Adipocyte (in vitro differentiated cells): ENCODE results near the gene ZNRF2.
"Not testable (repeated sequence)": the region's sequence is repeated elsewhere in the genome, so short reads cannot be mapped to it uniquely, and the experiment has no call there.

Experiments
- DNase-seq: peaks from one replicate; pipeline ENCODE4 v3.0.0-alpha.2; 2015; ENCODE audit warnings: low read depth
- H3K27me3 ChIP-seq: replicated peaks from 2 replicates; pipeline ENCODE4 v1.7.0; 2013; ENCODE audit warnings: mild to moderate bottlenecking, low read length, moderate library complexity; ENCODE audit not compliant: control insufficient read depth, insufficient read depth
- H3K36me3 ChIP-seq: 2 replicates; pipeline ENCODE4 v1.7.0; 2013; ENCODE audit warnings: low read length, mild to moderate bottlenecking, moderate library complexity; ENCODE audit not compliant: control insufficient read depth, insufficient read depth, severe bottlenecking
- H3K4me1 ChIP-seq: 2 replicates; pipeline ENCODE4 v1.7.0; 2013; ENCODE audit warnings: mild to moderate bottlenecking, low read length, moderate library complexity; ENCODE audit not compliant: control insufficient read depth, insufficient read depth
- H3K4me3 ChIP-seq: 2 replicates; pipeline ENCODE4 v1.7.0; 2013; ENCODE audit warnings: mild to moderate bottlenecking, low read length, moderate library complexity
- H3K9ac ChIP-seq: 2 replicates; pipeline ENCODE4 v1.7.0; 2013; ENCODE audit warnings: mild to moderate bottlenecking, low read length, moderate library complexity
- H3K9me3 ChIP-seq: 2 replicates; pipeline ENCODE4 v1.7.0; 2013; ENCODE audit warnings: mild to moderate bottlenecking, low read length, moderate library complexity; ENCODE audit not compliant: control insufficient read depth

Gene ZNRF2

DNA sequence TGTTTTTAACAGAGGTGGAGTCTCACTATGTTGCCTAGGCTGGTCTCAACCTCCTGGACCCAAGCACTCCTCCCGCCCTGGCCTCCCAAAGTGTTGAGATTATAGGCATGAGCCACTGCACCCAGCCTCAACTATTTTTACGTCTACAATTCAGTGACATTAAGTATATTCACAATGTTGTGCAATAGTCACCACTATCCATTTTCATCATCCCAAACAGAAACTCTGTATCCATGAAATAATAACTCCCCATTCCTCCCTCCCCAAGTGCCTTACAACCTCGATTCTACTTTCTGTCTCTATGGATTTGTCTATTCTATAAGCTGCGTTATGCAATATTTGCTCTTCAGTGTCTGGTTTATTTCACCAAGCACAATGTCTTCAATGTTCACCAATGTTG, 20.3 kb upstream of the ZNRF2 start:
- H3K9me3 ChIP-seq: no peaks in the 10 kb centered on the region
- no peak overlapping the region for H3K4me3 ChIP-seq
- no peaks in the 10 kb centered on the region for H3K36me3 ChIP-seq
- H3K27me3 ChIP-seq: no peaks in the 10 kb centered on the region
- no peaks in the 10 kb centered on the region for H3K4me1 ChIP-seq
- no peak for DNase-seq
- no peak overlapping the region for H3K9ac ChIP-seq

DNA sequence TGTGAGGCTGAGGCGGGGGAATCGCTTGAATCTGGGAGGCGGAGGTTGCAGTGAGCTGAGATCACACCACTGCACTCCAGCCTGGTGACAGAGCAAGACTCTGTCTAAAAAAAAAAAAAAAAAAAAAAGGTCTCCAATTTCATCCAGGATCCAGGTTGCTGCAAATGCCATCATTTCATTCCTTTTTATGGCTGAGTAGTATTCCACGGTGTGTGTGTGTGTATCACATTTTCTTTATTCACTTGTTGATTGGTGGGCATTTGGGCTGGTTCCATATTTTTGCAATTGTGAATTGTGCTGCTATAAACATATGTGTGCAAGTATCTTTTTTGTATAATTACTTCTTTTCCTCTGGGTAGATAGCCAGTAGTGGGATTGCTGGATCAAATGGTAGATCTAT, 19.2 kb upstream of the ZNRF2 start:
- not testable (repeated sequence) for H3K9ac ChIP-seq, H3K27me3 ChIP-seq, DNase-seq, H3K9me3 ChIP-seq, H3K36me3 ChIP-seq, H3K4me3 ChIP-seq
- H3K4me1 ChIP-seq: peaks cover 11% of the 10 kb centered on the region

DNA sequence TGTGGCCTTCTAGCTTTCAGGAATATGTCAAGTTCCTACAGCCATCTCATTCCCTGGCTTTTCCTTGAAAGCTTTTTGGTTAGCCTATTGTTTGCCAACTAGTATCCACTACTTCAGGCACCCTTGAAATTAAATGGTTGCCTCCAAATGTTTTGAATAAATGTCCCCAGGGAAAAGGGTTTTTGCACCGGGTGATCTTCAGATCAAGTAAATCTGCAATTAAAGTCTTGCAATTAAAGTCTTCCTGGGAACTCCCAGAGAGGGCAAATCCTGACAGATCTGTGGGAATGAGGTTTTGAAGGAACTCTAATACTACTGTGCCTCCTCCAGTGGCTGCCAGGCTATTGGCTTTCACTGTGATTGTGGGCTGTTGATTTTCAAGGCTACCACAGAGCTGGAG, 17.7 kb upstream of the ZNRF2 start:
- no peaks in the 10 kb centered on the region for H3K9me3 ChIP-seq
- no peak overlapping the region for H3K9ac ChIP-seq
- no peaks in the 10 kb centered on the region for H3K36me3 ChIP-seq
- no peaks in the 10 kb centered on the region for H3K27me3 ChIP-seq
- no peak for DNase-seq
- no peak overlapping the region for H3K4me3 ChIP-seq
- H3K4me1 ChIP-seq: peaks cover 11% of the 10 kb centered on the region

DNA sequence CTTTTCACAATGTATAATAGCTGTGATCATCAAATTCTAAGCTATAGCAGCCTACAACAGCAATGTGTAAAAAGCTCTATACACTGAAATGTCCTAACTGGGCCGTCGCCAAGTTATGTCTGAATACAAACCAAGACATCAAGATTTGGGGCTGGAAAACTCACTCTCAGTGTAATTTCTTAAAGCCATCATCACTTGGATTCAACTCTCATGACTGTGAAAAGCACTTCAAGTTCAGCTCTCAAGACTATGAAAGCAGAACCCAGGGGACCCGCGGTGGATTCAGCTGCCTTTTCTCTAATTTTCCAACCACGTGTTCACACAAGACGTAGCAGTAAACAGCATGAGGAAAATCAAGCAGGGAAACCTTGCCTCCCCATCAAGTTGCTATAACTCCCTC, 15.8 kb upstream of the ZNRF2 start:
- Histone ChIP-seq H3K9ac (no peak overlapping the region), H3K9me3 (no peaks in the 10 kb centered on the region), H3K4me3 (no peak overlapping the region), H3K27me3 (no peaks in the 10 kb centered on the region), H3K4me1 (peaks cover 11% of the 10 kb centered on the region), H3K36me3 (no peaks in the 10 kb centered on the region)
- no peak for DNase-seq

DNA sequence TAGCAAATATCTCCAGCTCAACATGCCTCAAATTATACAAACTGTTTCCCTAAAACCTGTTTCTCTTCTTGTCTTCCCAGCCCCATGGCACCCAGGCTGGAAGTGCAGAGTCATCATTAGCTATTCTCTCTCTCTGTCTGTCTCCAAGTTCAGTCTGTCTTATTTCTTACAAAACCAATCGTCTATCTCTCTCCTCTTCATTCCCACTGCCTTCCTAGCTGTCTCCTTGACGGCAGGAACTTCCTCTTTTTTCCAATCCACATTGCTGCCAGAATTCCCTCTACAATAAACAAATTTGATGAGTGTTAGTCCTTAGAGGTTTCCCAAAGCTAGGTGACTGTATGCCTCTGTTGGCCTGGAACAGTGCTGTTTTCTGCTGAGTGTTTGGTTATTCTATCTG, 14.9 kb upstream of the ZNRF2 start:
- no peak for DNase-seq
- no peaks in the 10 kb centered on the region for H3K9me3 ChIP-seq
- H3K4me3 ChIP-seq: no peak overlapping the region
- H3K9ac ChIP-seq: no peak overlapping the region
- no peaks in the 10 kb centered on the region for H3K36me3 ChIP-seq
- no peaks in the 10 kb centered on the region for H3K27me3 ChIP-seq
- H3K4me1 ChIP-seq: peaks cover 11% of the 10 kb centered on the region

DNA sequence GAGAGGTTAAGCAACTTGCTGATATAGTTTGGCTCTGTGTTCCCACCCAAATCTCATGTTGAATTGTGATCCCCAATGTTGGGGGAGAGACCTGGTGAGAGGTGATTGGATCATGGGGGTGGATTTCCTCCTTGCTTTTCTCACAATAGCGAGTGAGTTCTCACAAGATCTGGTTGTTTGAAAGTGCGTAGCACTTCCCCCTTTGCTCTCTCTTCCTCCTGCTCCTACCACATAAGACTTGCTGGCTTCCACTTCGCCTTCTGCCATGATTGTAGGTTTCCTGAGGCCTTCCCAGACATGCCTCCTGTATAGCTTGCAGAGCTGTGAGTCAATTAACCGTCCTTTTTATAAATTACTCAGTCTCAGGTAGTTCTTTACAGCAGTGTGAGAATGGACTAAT, 13.5 kb upstream of the ZNRF2 start:
- peaks cover 11% of the 10 kb centered on the region for H3K4me1 ChIP-seq
- no peaks in the 10 kb centered on the region for H3K27me3 ChIP-seq
- H3K9ac ChIP-seq: no peak overlapping the region
- no peak for DNase-seq
- no peak overlapping the region for H3K4me3 ChIP-seq
- H3K36me3 ChIP-seq: no peaks in the 10 kb centered on the region
- no peaks in the 10 kb centered on the region for H3K9me3 ChIP-seq

DNA sequence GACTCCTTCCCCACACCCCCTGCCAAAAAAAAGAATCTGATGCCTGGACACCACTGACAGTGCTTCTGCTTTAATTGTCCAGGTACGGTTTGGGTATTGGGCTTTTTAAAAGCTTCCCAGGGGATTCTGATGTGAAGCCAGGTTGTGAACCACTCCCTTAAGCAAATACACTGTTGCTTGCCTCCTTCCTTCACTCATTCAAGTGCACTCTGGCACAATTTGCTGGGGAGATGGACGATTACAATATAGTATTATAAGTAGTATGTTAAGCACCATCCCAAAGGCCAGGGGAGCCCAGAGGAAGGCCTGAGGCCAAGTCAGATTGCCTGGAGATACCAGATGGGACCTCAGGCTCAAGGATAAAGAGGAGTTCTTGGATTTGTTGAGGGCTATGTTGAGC, 12.3 kb upstream of the ZNRF2 start:
- Histone ChIP-seq H3K4me1 (peaks cover 11% of the 10 kb centered on the region), H3K36me3 (no peaks in the 10 kb centered on the region), H3K4me3 (no peak overlapping the region), H3K9ac (no peak overlapping the region), H3K27me3 (no peaks in the 10 kb centered on the region), H3K9me3 (no peaks in the 10 kb centered on the region)
- no peak for DNase-seq

DNA sequence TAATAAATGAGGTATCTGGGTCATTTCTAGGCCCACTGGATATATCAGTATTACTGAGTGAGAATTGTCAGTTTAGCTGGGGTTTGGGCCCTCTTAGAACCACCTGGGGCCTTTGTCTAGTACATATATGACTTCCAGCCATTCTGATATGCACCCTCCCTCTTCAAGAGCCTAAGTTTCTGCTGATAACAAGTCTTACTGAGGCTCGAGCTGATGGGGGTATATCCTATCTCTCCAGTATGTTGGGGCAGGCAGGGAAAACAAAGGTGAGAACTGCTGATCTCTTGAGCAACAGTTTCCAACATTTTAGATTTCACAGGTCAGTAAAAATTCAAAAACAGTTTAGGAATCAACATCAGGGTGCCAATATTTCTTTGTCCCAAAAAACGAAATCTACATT, 10.8 kb upstream of the ZNRF2 start:
- Histone ChIP-seq H3K27me3 (no peaks in the 10 kb centered on the region), H3K9me3 (no peaks in the 10 kb centered on the region)
- DNase-seq: no peak

DNA sequence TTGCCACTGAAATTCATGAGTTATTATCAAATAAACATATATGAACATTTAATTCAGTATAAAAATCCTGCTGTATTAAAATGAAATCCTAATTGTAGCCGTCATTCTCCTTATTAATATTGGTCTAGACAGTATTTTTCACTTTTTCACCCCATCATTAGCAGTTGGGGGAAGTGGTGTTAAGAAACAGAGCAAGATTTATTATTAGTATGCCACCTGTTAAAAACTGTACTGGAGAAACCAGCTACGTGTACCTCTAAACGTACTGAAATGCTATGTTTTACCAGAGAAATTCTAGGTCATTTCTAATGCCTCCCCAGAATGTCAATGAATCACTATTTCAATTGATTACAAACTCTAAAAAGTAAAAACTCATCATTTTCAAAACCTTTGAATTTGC, 9.8 kb upstream of the ZNRF2 start:
- Histone ChIP-seq H3K9ac (no peak overlapping the region), H3K36me3 (no peaks in the 10 kb centered on the region), H3K27me3 (no peaks in the 10 kb centered on the region), H3K4me1 (peaks cover 5% of the 10 kb centered on the region), H3K4me3 (no peak overlapping the region), H3K9me3 (no peaks in the 10 kb centered on the region)
- no peak for DNase-seq

More for the DNA sequence above, 10.8 kb upstream of the ZNRF2 start:
- no peak overlapping the region for H3K4me3 ChIP-seq
- H3K9ac ChIP-seq: no peak overlapping the region
- no peaks in the 10 kb centered on the region for H3K36me3 ChIP-seq
- H3K4me1 ChIP-seq: peaks cover 11% of the 10 kb centered on the region

DNA sequence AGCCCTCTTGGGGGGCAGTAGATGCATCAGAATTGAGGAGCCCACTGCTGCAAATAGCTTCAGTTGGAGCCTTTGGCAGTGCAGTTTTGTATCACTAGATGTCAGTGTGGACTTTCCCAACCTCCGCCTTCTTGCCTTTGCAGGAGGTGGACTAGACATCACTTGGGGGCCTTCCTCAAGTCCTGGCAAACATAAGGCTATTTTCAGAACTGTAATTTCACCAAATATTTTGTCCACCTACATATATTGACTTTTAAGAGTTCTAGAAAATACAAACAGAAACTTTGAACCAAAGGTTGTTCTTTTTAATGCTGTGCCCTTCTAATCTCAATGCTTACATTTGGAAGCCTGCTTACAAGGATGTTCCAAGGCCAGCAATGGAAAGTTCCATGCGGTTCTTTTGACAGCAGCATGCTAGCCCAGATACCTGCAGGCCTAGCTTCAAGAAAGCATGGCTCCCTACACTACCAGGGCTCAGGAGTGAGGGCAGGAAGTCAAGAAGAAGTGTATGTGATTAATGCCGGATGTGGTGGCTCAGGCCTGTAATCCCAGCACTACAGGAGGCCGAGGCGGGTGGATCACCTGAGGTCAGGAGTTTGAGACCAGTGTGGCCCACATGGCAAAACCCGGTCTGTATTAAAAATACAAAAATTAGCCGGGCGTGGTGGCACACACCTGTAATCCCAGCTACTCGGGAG, 8.0 kb upstream of the ZNRF2 start:
- Histone ChIP-seq H3K9ac (no peak overlapping the region), H3K36me3 (no peaks in the 10 kb centered on the region), H3K9me3 (no peaks in the 10 kb centered on the region), H3K4me3 (no peak overlapping the region), H3K27me3 (no peaks in the 10 kb centered on the region), H3K4me1 (no peaks in the 10 kb centered on the region)
- peak; percentile 77 for DNase-seq

DNA sequence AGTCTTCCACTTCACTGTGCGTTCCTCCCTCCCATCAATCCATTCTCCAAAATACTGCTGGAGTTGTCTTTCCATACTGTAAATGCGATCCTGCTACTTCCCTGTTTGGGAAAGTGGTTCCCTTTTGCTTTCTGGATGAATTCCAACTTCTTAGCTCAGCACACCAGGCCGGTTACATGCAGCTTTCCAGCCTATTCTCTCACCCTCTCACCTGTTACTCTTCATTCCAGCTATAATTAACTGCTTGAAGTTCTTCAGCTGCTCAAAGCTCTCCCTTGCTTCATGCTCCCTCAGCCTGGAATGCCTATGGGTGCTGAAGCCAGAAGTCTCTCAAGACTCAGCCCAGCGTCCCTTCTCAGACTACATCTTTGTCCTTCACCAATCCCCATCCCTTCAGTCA, 6.0 kb upstream of the ZNRF2 start:
- Histone ChIP-seq H3K4me1 (no peaks in the 10 kb centered on the region), H3K9me3 (no peaks in the 10 kb centered on the region), H3K27me3 (no peaks in the 10 kb centered on the region), H3K36me3 (no peaks in the 10 kb centered on the region), H3K9ac (no peak overlapping the region), H3K4me3 (no peak overlapping the region)
- no peak for DNase-seq
